Gastrocnemius medialis (tissue), 4 donors: ENCODE results near the gene FAM163B. TPM values are rescaled to one million over a fixed set of nuclear protein-coding genes. Genes with fewer than 3 reads are reported as not detected.

Source experiments
- ATAC-seq, 2 donors: fragments of 150-250 bp; one replicate each; pipeline ENCODE4 v1.9.1; 2016
- DNase-seq, 2 donors: peaks; one replicate each; pipeline ENCODE4 v3.0.0-alpha.2; 2019
- H3K27ac ChIP-seq, 4 donors: fragments of 200-600 bp; sonication (generic); 1 replicate in 1 of 4; 2 replicates in 3 of 4; pipeline ENCODE4 v1.5.1; 2016 to 2018; ENCODE audit warnings: mild to moderate bottlenecking in 2 of 4, moderate library complexity in 1 of 4
- H3K27me3 ChIP-seq, 3 donors: fragments of 200-600 bp; sonication (generic) in 2 of 3; 1 replicate in 1 of 3; 2 replicates in 2 of 3; pipeline versions ENCODE4 v1.5.1 to v1.6.0; 2016 to 2019; ENCODE audit warnings: mild to moderate bottlenecking in 1 of 3, moderate library complexity in 1 of 3
- H3K36me3 ChIP-seq, 2 donors: fragments of 200-600 bp; sonication (generic) in 1 of 2; one replicate each; pipeline ENCODE4 v1.5.1; 2017 to 2018
- H3K4me1 ChIP-seq, 2 donors: fragments of 200-600 bp; sonication (generic) in 1 of 2; one replicate each; pipeline ENCODE4 v1.5.1; 2016 to 2017; ENCODE audit warnings: mild to moderate bottlenecking in 2 of 2
- H3K4me3 ChIP-seq, 4 donors: fragments of 200-600 bp; sonication (generic) in 3 of 4; 1 replicate in 1 of 4; 2 replicates in 3 of 4; pipeline ENCODE4 v1.5.1; 2016 to 2019; ENCODE audit warnings: mild to moderate bottlenecking in 2 of 4
- H3K9me3 ChIP-seq, 3 donors: fragments of 200-600 bp; sonication (generic) in 2 of 3; 1 replicate in 1 of 3; 2 replicates in 2 of 3; pipeline ENCODE4 v1.5.1; 2016 to 2019
- POLR2A ChIP-seq, 2 donors: fragments of 450-650 bp; IDR thresholded peaks; one replicate each; pipeline ENCODE4 v1.6.1; 2017; ENCODE audit warnings: antibody characterized with exemption in 2 of 2, mild to moderate bottlenecking in 2 of 2, moderate library complexity in 2 of 2
- in situ Hi-C, 4 donors: fragments of 200-750 bp; cut with MboI; loops; one replicate each; pipeline versions ENCODE4 v1.15.0 to v1.8.0; 2017; ENCODE audit warnings: low sequenced_read_pairs in 4 of 4
- intact Hi-C: fragments of 100-400 bp; cut with DNase I; formaldehyde crosslinking; loops from one replicate; pipeline ENCODE4 v1.15.1; 2023; ENCODE audit warnings: low total_unique reads
- total RNA-seq, 4 donors: library from RNA; depleted of rRNA; stranded (reverse); fragments of >200 nt; gene quantifications; one replicate each; pipeline versions ENCODE4 v1.1.0 to v1.2.3, GENCODE V29; 2016
- TF ChIP-seq, protein P1 (sequence below), 5 experiments: fragments of 450-650 bp in 3 of 5; fragments of 200-600 bp in 2 of 5; sonication (generic) in 2 of 5; IDR thresholded peaks in 4 of 5; conservative IDR thresholded peaks in 1 of 5; 1 replicate in 4 of 5; 2 replicates in 1 of 5; pipeline ENCODE4 v1.5.1; 2016 to 2019; ENCODE audit warnings: antibody characterized with exemption in 5 of 5, mild to moderate bottlenecking in 3 of 5, moderate library complexity in 3 of 5

FAM163B gene
- total RNA-seq, 4 donors from 2014 or later, result not detected

DNA sequence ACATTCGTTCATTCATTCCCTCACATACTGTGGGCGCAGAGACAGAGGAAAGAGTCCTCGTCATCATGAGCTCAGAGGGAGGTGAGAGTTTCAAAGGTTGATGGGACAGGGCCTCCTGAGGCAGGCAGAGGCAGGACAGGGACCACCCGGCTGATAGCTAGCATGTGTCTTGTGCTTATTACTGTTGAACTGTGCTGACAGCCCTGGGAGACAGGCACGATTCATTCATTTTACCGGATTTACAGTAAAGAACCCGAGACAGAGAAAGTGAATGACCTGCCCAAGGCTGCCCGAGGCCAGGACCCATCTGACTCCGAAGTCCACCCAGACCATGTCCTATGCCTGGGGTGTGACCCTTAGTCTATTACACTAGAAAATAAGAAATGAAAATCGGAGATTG is 4.9 kb upstream of the FAM163B start:
- intact Hi-C loops, result no loop called here
- Histone ChIP-seq H3K4me3 (no peak overlapping the region), H3K4me1 (no peaks in the 10 kb centered on the region), H3K9me3 (no peaks in the 10 kb centered on the region), H3K36me3 (no peaks in the 10 kb centered on the region), H3K27me3 (peaks cover 33 to 52% (median 46%) of the 10 kb centered on the region in 3 donors), H3K27ac (no peak overlapping the region)
- no peak for DNase-seq
- in situ Hi-C loops, result no loop called here
- TF ChIP-seq, protein P1, sequence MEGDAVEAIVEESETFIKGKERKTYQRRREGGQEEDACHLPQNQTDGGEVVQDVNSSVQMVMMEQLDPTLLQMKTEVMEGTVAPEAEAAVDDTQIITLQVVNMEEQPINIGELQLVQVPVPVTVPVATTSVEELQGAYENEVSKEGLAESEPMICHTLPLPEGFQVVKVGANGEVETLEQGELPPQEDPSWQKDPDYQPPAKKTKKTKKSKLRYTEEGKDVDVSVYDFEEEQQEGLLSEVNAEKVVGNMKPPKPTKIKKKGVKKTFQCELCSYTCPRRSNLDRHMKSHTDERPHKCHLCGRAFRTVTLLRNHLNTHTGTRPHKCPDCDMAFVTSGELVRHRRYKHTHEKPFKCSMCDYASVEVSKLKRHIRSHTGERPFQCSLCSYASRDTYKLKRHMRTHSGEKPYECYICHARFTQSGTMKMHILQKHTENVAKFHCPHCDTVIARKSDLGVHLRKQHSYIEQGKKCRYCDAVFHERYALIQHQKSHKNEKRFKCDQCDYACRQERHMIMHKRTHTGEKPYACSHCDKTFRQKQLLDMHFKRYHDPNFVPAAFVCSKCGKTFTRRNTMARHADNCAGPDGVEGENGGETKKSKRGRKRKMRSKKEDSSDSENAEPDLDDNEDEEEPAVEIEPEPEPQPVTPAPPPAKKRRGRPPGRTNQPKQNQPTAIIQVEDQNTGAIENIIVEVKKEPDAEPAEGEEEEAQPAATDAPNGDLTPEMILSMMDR (IDR thresholded peaks at IDR 0.05 in 4 of 5, conservative IDR thresholded peaks at IDR 0.05 in 1 of 5), result no peak
- TF ChIP-seq POLR2A (IDR thresholded peaks at IDR 0.05), result no peak
- ATAC-seq, result no peak

DNA sequence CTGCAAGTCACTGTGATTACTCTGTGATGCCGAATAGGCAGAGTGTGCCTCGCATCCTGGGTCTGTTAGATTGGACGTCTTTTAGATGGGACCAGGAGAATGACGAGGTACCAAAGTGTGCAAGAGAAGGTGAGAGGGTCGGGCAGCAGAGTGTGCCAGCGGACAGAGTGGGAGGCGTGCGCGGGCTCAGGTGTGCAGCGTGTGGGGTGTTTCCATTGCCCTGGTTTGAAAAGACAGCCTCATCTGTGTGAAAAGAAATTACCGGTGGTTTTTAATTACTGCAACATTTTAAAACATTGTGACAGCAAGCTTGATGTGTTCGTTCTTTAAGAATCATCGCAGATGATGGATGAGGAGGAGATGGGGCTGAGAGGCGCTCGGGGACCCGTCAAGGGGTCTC is 4.2 kb upstream of the FAM163B start:
- Histone ChIP-seq H3K4me3 (no peak overlapping the region), H3K4me1 (no peaks in the 10 kb centered on the region), H3K27ac (no peak overlapping the region), H3K36me3 (no peaks in the 10 kb centered on the region), H3K27me3 (peaks cover 38 to 56% (median 50%) of the 10 kb centered on the region in 3 donors), H3K9me3 (no peaks in the 10 kb centered on the region)
- TF ChIP-seq, protein P1 (IDR thresholded peaks at IDR 0.05 in 4 of 5, conservative IDR thresholded peaks at IDR 0.05 in 1 of 5), result no peak
- TF ChIP-seq POLR2A (IDR thresholded peaks at IDR 0.05), result no peak
- in situ Hi-C loops, result no loop called here
- intact Hi-C loops, result no loop called here
- ATAC-seq (no peak), DNase-seq (no peak)

DNA sequence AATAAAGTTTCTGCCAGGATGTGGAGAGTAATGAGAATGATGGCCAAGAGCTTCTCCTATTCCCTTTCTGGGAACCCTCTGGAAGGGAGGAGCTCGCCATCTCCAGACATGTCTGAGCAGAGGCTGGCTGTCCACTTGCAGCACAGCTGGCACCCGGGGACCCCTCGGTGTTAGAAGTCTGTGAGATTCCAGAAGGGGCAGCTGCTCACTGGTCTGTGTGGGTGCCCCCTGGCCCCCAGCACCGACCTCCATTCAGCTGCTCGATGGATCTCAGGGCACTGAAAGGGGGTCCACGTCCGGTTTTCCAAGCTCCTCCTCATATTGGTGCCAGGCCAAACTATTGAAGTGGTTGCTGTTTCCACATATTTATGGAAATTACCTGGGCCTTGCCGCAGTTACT is 3.6 kb upstream of the FAM163B start:
- ATAC-seq (no peak), DNase-seq (no peak)
- intact Hi-C loops (no loop called here), in situ Hi-C loops (no loop called here)
- Histone ChIP-seq H3K4me3 (no peak overlapping the region), H3K4me1 (no peaks in the 10 kb centered on the region), H3K27ac (no peak overlapping the region), H3K9me3 (no peaks in the 10 kb centered on the region), H3K36me3 (no peaks in the 10 kb centered on the region), H3K27me3 (peaks cover 44 to 62% (median 56%) of the 10 kb centered on the region in 3 donors)
- TF ChIP-seq, protein P1 (IDR thresholded peaks at IDR 0.05 in 4 of 5, conservative IDR thresholded peaks at IDR 0.05 in 1 of 5), result no peak
- TF ChIP-seq POLR2A (IDR thresholded peaks at IDR 0.05), result no peak

DNA sequence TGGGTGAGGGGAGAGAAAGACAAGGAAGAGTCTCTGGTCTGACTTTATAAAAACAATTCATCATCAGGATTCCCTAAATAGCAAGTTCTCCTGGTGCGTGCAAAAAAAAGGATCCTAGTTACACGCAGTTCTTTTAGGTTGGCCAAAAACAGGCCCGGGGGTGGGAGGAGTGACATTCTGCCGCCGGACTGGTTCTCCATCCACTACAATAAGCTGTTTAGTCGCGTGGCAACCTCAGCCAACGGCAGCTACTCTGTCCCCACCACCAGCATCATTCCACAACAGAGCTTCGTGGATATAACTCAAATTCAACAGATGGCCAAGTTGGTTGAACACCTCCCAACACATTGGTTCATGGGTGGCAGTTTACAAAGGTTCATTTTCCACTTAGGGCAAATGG is 2.9 kb upstream of the FAM163B start:
- DNase-seq, result no peak
- no peaks in the 10 kb centered on the region for H3K4me1 ChIP-seq
- no peak for ATAC-seq
- H3K27me3 ChIP-seq, result peaks cover 49 to 66% (median 64%) of the 10 kb centered on the region in 3 donors
- intact Hi-C loops (no loop called here), in situ Hi-C loops (no loop called here)
- no peak for TF ChIP-seq POLR2A (IDR thresholded peaks at IDR 0.05)
- TF ChIP-seq, protein P1 (IDR thresholded peaks at IDR 0.05 in 4 of 5, conservative IDR thresholded peaks at IDR 0.05 in 1 of 5), result no peak
- H3K9me3 ChIP-seq, result no peaks in the 10 kb centered on the region
- H3K27ac ChIP-seq, result no peak overlapping the region
- no peaks in the 10 kb centered on the region for H3K36me3 ChIP-seq
- H3K4me3 ChIP-seq, result no peak overlapping the region

GRCh38 chr9:133610845-133611244 is 1.7 kb upstream of the FAM163B start:
- ATAC-seq (no peak), DNase-seq (no peak)
- TF ChIP-seq POLR2A (IDR thresholded peaks at IDR 0.05), result no peak
- TF ChIP-seq, protein P1 (IDR thresholded peaks at IDR 0.05 in 4 of 5, conservative IDR thresholded peaks at IDR 0.05 in 1 of 5), result no peak
- H3K4me3 ChIP-seq, result no peak overlapping the region
- H3K9me3 ChIP-seq, result no peaks in the 10 kb centered on the region
- in situ Hi-C loops, result no loop called here
- H3K4me1 ChIP-seq, result no peaks in the 10 kb centered on the region
- H3K27ac ChIP-seq, result no peak overlapping the region
- intact Hi-C loops, result no loop called here
- no peaks in the 10 kb centered on the region for H3K36me3 ChIP-seq
- H3K27me3 ChIP-seq, result peaks cover 55 to 69% (median 66%) of the 10 kb centered on the region in 3 donors
